Measurements from ENCODE around the gene CRY2. TPM values are rescaled to one million over a fixed set of nuclear protein-coding genes. Genes with fewer than 3 reads are reported as not detected.

CRY2 gene
- total and polyA plus RNA-seq, 2 of the 8 experiments (the other 6 are each of a cell fraction or from before 2014, with no cell fraction given): 8.0 to 9.4 TPM

GRCh38 chr11:45896422-45896984, 49.2 kb downstream of the CRY2 start (continued):
- TF ChIP-seq ATF2 (IDR thresholded peaks at IDR 0.05; ENCODE audit: low read length) (no peak), TBP (IDR thresholded peaks at IDR 0.05; ENCODE audit: low read depth, low read length) (peak; percentile 79), SRF (IDR thresholded peaks at IDR 0.05; ENCODE audit: low read depth, low read length) (peak; percentile 54; the same call in 1 of the 2 replicates), POLR2A (IDR thresholded peaks at IDR 0.05; ENCODE audit: control extremely low read depth in 1 of 2, low read depth in 2 of 2, low read length in 2 of 2) (no peak)

Measured in H1 (cell line).